SU-DHL-6 (cell line): Measurements from ENCODE around the gene RPL10.
A peak's percentile ranks its signal among the peaks of the same experiment; 100 is the strongest.

Experiments
- H2AFZ ChIP-seq: fragments of 200-600 bp; sonication (generic); 2 replicates; pipeline ENCODE4 v1.6.1; 2014; ENCODE audit warnings: low read depth, mild to moderate bottlenecking, moderate library complexity, mixed read lengths, antibody characterized with exemption, low read length; ENCODE audit not compliant: severe bottlenecking
- H3F3A ChIP-seq: fragments of 200-600 bp; shearing (Covaris generic); 2 replicates; pipeline ENCODE4 v1.6.0; 2016; ENCODE audit warnings: antibody characterized with exemption, mild to moderate bottlenecking; ENCODE audit not compliant: insufficient read depth
- H3K27ac ChIP-seq: fragments of 200-600 bp; sonication (generic); 2 replicates; pipeline ENCODE4 v1.5.1; 2016; ENCODE audit warnings: low read depth, mild to moderate bottlenecking, low read length, moderate library complexity, mixed read lengths
- H3K27me3 ChIP-seq: fragments of 200-600 bp; sonication (generic), shearing (Covaris generic); 2 replicates; pipeline ENCODE4 v1.6.0; 2014; ENCODE audit warnings: mild to moderate bottlenecking, low read length
- H3K36me3 ChIP-seq: fragments of 200-600 bp; sonication (generic); 2 replicates; pipeline ENCODE4 v1.6.1; 2014; ENCODE audit warnings: mild to moderate bottlenecking, low read length, mixed read lengths
- H3K4me2 ChIP-seq: fragments of 300-600, 200-600 bp; shearing (Covaris generic), sonication (generic); 2 replicates; pipeline ENCODE4 v1.6.0; 2014; ENCODE audit warnings: low read length, low read depth, mild to moderate bottlenecking; ENCODE audit not compliant: poor library complexity, severe bottlenecking
- H3K4me3 ChIP-seq: fragments of 200-600 bp; sonication (generic); 2 replicates; pipeline ENCODE4 v1.5.1; 2014; ENCODE audit warnings: antibody characterized with exemption, low read length, mild to moderate bottlenecking, mixed read lengths; ENCODE audit not compliant: insufficient read depth, poor library complexity, severe bottlenecking
- H3K79me2 ChIP-seq: fragments of 200-600 bp; sonication (generic); 2 replicates; pipeline ENCODE4 v1.6.1; 2014; ENCODE audit warnings: mild to moderate bottlenecking, low read length, moderate library complexity; ENCODE audit not compliant: insufficient read depth
- H3K9ac ChIP-seq: fragments of 200-600 bp; sonication (generic); 2 replicates; pipeline ENCODE4 v1.7.0; 2014; ENCODE audit warnings: mild to moderate bottlenecking, low read length
- H3K9me2 ChIP-seq: fragments of 200-600 bp; sonication (generic); replicated peaks from 2 replicates; pipeline ENCODE4 v1.6.1; 2014; ENCODE audit warnings: low read length; ENCODE audit not compliant: insufficient read depth
- H3K9me3 ChIP-seq: fragments of 200-600 bp; sonication (generic); 2 replicates; pipeline ENCODE4 v1.6.1; 2014; ENCODE audit warnings: low read length, mixed read lengths; ENCODE audit not compliant: insufficient read depth
- H4K20me1 ChIP-seq: fragments of 200-600 bp; sonication (generic); 2 replicates; pipeline ENCODE4 v1.6.1; 2014; ENCODE audit warnings: low read depth, mild to moderate bottlenecking, antibody characterized with exemption, low read length, moderate library complexity, mixed read lengths
- EZH2phosphoT487 ChIP-seq: fragments of 200-600 bp; sonication (generic), shearing (Covaris generic); conservative IDR thresholded peaks from 2 replicates; pipeline ENCODE4 v1.6.1; 2018; ENCODE audit warnings: mild to moderate bottlenecking, antibody characterized with exemption, low read length, moderate library complexity, mixed read lengths
- TF ChIP-seq, protein P1 (sequence below): fragments of 200-600 bp; sonication (generic); IDR thresholded peaks from one replicate; pipeline ENCODE4 v1.5.1; 2017; ENCODE audit warnings: antibody characterized with exemption, mild to moderate bottlenecking, low read length, moderate library complexity; ENCODE audit not compliant: insufficient read depth, poor library complexity, severe bottlenecking

Gene RPL10

DNA sequence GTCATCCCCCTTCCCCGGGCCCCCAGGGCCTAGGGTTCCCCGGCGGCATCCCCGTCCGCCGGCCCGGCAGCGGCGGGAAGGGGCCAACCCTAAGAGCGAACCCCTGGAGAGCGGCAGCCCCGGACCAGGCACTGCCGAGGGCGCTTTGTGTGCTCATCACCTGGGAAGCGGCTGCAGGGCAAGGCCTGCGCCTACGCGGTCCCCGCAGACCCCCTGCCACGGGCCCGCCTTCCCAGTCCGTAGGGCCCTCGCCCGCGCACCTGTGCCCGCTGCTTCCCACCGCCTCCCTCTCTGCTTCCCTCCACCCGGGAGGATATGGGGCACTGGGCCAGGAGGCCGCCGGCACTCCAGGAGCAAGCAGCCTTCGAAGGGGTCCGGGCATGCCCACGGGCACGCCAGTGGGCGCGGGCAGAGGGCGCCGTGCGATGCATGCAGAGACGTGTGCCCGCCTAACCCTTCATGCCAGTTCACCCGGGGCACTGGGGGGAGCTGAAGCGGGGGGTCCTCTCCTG is 26.3 kb upstream of the RPL10 start:
- H3K9me3 ChIP-seq, result no peaks in the 10 kb centered on the region
- H3K79me2 ChIP-seq, result 0 out of 2 replicates have a peak, but pooled peaks cover 7% of the 10 kb centered on the region
- no peak for TF ChIP-seq EZH2phosphoT487
- TF ChIP-seq, protein P1, sequence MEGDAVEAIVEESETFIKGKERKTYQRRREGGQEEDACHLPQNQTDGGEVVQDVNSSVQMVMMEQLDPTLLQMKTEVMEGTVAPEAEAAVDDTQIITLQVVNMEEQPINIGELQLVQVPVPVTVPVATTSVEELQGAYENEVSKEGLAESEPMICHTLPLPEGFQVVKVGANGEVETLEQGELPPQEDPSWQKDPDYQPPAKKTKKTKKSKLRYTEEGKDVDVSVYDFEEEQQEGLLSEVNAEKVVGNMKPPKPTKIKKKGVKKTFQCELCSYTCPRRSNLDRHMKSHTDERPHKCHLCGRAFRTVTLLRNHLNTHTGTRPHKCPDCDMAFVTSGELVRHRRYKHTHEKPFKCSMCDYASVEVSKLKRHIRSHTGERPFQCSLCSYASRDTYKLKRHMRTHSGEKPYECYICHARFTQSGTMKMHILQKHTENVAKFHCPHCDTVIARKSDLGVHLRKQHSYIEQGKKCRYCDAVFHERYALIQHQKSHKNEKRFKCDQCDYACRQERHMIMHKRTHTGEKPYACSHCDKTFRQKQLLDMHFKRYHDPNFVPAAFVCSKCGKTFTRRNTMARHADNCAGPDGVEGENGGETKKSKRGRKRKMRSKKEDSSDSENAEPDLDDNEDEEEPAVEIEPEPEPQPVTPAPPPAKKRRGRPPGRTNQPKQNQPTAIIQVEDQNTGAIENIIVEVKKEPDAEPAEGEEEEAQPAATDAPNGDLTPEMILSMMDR, result no peak
- H3K4me2 ChIP-seq, result peak overlapping the region; percentile 64
- peak overlapping the region; percentile 43 for H3K4me3 ChIP-seq
- no peaks in the 10 kb centered on the region for H3F3A ChIP-seq
- no peaks in the 10 kb centered on the region for H3K9me2 ChIP-seq
- H3K9ac ChIP-seq, result peak overlapping the region; percentile 52
- H3K36me3 ChIP-seq, result no peaks in the 10 kb centered on the region
- peak overlapping the region; percentile 13 for H2AFZ ChIP-seq
- no peak overlapping the region for H3K27ac ChIP-seq
- H3K27me3 ChIP-seq, result no peaks in the 10 kb centered on the region
- no peaks in the 10 kb centered on the region for H4K20me1 ChIP-seq

DNA sequence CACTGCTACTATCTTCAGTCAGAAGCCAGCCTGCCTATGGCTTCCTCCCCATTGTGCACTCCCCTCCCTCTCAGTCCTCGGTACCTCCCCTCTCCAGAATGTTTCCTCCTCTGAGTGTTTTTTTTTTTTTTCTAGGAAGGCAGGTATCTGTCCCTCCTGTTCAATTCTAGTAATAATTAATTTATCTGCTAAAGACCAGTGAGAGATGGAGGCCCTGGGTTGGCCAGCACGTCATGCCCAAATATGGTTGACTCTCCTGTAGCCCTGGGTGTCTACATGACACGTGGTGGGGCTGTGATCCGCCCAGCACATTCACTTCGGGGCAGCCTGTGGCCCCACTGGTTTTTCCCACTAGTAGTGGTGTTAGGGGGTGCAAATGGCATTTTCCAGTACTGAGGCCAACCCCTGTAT is 25.6 kb upstream of the RPL10 start:
- H3K9me3 ChIP-seq, result no peaks in the 10 kb centered on the region
- no peaks in the 10 kb centered on the region for H4K20me1 ChIP-seq
- H3K9ac ChIP-seq, result no peak overlapping the region
- H3K4me3 ChIP-seq, result no peak overlapping the region
- no peaks in the 10 kb centered on the region for H3K36me3 ChIP-seq
- no peaks in the 10 kb centered on the region for H3F3A ChIP-seq
- no peak overlapping the region for H3K4me2 ChIP-seq
- TF ChIP-seq, protein P1, result no peak
- TF ChIP-seq EZH2phosphoT487, result no peak
- no peaks in the 10 kb centered on the region for H3K27me3 ChIP-seq
- H3K27ac ChIP-seq, result no peak overlapping the region
- H2AFZ ChIP-seq, result no peak overlapping the region
- 0 out of 2 replicates have a peak, but pooled peaks cover 7% of the 10 kb centered on the region for H3K79me2 ChIP-seq
- H3K9me2 ChIP-seq, result no peaks in the 10 kb centered on the region

DNA sequence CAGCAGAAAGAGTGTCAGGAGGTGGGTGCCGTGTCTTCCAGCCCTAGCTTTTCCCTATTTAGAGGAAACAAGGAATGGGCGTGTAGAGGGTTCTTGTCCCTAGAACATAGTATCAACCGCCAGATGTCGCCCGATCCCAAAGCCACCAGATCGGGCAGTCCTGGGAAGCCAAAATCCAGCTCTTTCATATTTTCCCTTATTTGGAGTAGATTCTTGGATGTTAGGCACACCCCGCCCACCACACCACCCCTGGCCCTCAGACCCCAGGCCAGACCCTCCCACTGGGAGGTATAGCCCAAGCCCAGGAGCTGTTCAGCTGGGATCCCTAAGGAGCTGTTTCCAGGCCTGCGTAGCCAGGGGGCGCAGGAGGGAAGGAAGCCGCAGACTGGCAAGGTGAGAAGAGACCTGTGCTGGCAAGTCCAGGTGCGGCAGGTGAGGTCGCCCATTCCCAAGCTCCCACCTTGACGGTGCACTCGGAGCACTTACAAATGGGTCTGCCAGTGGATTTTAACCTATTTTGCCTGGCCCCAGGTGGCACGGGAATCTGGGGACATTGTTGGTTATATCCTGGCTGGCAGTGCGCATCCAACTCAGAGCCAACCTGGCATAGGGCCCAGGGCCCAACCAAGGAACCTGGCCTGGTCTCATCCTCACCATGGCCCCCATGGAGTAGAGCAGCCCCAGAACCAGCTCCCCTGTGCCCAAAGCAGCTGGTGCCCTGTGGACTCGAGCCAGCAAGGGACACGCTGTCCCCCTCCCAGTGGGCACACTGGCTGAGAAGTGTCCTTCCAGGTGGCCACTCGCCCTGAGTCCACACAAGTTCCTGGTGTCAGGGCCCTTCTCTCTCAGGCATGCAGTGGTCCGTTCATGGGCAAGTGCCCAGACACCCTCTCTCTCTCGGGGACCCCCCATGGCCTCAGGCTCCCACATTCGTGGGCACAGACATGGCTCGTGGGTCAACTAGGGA is 24.6 kb upstream of the RPL10 start:
- Histone ChIP-seq H4K20me1 (no peaks in the 10 kb centered on the region), H3K9ac (peak overlapping the region; percentile 53), H3K9me3 (no peaks in the 10 kb centered on the region), H3K79me2 (0 out of 2 replicates have a peak, but pooled peaks cover 7% of the 10 kb centered on the region), H3K4me2 (peak overlapping the region; percentile 54), H2AFZ (no peak overlapping the region), H3K9me2 (no peaks in the 10 kb centered on the region), H3K36me3 (no peaks in the 10 kb centered on the region), H3K4me3 (peak overlapping the region; percentile 26), H3K27me3 (no peaks in the 10 kb centered on the region), H3F3A (no peaks in the 10 kb centered on the region), H3K27ac (no peak overlapping the region)
- no peak for TF ChIP-seq EZH2phosphoT487
- TF ChIP-seq, protein P1, result peak; percentile 59
